ENCODE results near the gene DNAH3. TPM values are rescaled to one million over a fixed set of nuclear protein-coding genes. Genes with fewer than 3 reads are reported as not detected.

The DNAH3 gene
- total and polyA plus RNA-seq, 2 of the 8 experiments (the other 6 are each of a cell fraction or from before 2014, with no cell fraction given), result 0.57 to 0.71 TPM

DNA sequence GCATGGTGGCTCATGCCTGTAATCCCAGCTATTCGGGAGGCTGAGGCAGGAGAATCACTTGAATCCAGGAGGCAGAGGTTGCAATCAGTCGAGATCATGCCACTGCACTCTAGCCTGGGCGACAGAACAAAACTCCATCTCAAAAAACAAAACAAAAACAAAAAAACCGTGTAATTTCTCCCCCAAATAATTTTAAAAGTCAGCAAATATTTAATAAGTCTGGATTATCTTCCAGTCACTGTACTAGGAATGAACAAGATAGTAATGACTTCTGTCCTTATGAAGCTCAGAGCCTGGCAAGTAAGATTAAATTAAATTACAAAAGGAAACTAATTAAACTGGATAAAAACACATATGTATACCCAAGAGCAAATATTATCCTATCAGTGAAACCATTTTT, 113.5 kb downstream of the DNAH3 start (continued):
- TF ChIP-seq, protein P1, sequence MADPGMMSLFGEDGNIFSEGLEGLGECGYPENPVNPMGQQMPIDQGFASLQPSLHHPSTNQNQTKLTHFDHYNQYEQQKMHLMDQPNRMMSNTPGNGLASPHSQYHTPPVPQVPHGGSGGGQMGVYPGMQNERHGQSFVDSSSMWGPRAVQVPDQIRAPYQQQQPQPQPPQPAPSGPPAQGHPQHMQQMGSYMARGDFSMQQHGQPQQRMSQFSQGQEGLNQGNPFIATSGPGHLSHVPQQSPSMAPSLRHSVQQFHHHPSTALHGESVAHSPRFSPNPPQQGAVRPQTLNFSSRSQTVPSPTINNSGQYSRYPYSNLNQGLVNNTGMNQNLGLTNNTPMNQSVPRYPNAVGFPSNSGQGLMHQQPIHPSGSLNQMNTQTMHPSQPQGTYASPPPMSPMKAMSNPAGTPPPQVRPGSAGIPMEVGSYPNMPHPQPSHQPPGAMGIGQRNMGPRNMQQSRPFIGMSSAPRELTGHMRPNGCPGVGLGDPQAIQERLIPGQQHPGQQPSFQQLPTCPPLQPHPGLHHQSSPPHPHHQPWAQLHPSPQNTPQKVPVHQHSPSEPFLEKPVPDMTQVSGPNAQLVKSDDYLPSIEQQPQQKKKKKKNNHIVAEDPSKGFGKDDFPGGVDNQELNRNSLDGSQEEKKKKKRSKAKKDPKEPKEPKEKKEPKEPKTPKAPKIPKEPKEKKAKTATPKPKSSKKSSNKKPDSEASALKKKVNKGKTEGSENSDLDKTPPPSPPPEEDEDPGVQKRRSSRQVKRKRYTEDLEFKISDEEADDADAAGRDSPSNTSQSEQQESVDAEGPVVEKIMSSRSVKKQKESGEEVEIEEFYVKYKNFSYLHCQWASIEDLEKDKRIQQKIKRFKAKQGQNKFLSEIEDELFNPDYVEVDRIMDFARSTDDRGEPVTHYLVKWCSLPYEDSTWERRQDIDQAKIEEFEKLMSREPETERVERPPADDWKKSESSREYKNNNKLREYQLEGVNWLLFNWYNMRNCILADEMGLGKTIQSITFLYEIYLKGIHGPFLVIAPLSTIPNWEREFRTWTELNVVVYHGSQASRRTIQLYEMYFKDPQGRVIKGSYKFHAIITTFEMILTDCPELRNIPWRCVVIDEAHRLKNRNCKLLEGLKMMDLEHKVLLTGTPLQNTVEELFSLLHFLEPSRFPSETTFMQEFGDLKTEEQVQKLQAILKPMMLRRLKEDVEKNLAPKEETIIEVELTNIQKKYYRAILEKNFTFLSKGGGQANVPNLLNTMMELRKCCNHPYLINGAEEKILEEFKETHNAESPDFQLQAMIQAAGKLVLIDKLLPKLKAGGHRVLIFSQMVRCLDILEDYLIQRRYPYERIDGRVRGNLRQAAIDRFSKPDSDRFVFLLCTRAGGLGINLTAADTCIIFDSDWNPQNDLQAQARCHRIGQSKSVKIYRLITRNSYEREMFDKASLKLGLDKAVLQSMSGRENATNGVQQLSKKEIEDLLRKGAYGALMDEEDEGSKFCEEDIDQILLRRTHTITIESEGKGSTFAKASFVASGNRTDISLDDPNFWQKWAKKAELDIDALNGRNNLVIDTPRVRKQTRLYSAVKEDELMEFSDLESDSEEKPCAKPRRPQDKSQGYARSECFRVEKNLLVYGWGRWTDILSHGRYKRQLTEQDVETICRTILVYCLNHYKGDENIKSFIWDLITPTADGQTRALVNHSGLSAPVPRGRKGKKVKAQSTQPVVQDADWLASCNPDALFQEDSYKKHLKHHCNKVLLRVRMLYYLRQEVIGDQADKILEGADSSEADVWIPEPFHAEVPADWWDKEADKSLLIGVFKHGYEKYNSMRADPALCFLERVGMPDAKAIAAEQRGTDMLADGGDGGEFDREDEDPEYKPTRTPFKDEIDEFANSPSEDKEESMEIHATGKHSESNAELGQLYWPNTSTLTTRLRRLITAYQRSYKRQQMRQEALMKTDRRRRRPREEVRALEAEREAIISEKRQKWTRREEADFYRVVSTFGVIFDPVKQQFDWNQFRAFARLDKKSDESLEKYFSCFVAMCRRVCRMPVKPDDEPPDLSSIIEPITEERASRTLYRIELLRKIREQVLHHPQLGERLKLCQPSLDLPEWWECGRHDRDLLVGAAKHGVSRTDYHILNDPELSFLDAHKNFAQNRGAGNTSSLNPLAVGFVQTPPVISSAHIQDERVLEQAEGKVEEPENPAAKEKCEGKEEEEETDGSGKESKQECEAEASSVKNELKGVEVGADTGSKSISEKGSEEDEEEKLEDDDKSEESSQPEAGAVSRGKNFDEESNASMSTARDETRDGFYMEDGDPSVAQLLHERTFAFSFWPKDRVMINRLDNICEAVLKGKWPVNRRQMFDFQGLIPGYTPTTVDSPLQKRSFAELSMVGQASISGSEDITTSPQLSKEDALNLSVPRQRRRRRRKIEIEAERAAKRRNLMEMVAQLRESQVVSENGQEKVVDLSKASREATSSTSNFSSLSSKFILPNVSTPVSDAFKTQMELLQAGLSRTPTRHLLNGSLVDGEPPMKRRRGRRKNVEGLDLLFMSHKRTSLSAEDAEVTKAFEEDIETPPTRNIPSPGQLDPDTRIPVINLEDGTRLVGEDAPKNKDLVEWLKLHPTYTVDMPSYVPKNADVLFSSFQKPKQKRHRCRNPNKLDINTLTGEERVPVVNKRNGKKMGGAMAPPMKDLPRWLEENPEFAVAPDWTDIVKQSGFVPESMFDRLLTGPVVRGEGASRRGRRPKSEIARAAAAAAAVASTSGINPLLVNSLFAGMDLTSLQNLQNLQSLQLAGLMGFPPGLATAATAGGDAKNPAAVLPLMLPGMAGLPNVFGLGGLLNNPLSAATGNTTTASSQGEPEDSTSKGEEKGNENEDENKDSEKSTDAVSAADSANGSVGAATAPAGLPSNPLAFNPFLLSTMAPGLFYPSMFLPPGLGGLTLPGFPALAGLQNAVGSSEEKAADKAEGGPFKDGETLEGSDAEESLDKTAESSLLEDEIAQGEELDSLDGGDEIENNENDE (IDR thresholded peaks at IDR 0.05; ENCODE audit: insufficient replicate concordance, low read length), result no peak
- TF ChIP-seq ASH2L (IDR thresholded peaks at IDR 0.05; ENCODE audit: low read length), result no peak
- TF ChIP-seq, protein P2, sequence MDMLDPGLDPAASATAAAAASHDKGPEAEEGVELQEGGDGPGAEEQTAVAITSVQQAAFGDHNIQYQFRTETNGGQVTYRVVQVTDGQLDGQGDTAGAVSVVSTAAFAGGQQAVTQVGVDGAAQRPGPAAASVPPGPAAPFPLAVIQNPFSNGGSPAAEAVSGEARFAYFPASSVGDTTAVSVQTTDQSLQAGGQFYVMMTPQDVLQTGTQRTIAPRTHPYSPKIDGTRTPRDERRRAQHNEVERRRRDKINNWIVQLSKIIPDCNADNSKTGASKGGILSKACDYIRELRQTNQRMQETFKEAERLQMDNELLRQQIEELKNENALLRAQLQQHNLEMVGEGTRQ (IDR thresholded peaks at IDR 0.05; ENCODE audit: low read length), result no peak
- no peak for TF ChIP-seq POLR2AphosphoS5 (IDR thresholded peaks at IDR 0.05; ENCODE audit: low read depth, low read length)
- no peak for TF ChIP-seq EP300 (IDR thresholded peaks at IDR 0.05; ENCODE audit: borderline replicate concordance in 1 of 2, low read depth in 2 of 2, low read length in 2 of 2)
- TF ChIP-seq RXRA (IDR thresholded peaks at IDR 0.05; ENCODE audit: insufficient read depth, low read depth, low read length), result no peak
- no peak for TF ChIP-seq KDM4A (IDR thresholded peaks at IDR 0.05; ENCODE audit: low read depth, low read length, severe bottlenecking)
- no peak for TF ChIP-seq CREB1 (IDR thresholded peaks at IDR 0.05)
- no peak for TF ChIP-seq CBX5 (IDR thresholded peaks at IDR 0.05; ENCODE audit: low read depth, low read length)
- TF ChIP-seq, protein P3, sequence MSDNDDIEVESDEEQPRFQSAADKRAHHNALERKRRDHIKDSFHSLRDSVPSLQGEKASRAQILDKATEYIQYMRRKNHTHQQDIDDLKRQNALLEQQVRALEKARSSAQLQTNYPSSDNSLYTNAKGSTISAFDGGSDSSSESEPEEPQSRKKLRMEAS (IDR thresholded peaks at IDR 0.05), result no peak
- no peak for TF ChIP-seq POLR2A (IDR thresholded peaks at IDR 0.05; ENCODE audit: control extremely low read depth in 1 of 2, low read depth in 2 of 2, low read length in 2 of 2)

Data from H1 (cell line).